HG02973 (cell line): ENCODE results near the gene MYL2.
"Not testable (repeated sequence)": the region's sequence is repeated elsewhere in the genome, so short reads cannot be mapped to it uniquely, and the experiment has no call there.

Source experiments
- ATAC-seq: cut with Tn5 transposase; IDR thresholded peaks from one replicate; pipeline ENCODE4 v1.9.1; 2021; ENCODE audit warnings: moderate library complexity; ENCODE audit not compliant: unreplicated experiment

The MYL2 gene, protein sequence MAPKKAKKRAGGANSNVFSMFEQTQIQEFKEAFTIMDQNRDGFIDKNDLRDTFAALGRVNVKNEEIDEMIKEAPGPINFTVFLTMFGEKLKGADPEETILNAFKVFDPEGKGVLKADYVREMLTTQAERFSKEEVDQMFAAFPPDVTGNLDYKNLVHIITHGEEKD

DNA sequence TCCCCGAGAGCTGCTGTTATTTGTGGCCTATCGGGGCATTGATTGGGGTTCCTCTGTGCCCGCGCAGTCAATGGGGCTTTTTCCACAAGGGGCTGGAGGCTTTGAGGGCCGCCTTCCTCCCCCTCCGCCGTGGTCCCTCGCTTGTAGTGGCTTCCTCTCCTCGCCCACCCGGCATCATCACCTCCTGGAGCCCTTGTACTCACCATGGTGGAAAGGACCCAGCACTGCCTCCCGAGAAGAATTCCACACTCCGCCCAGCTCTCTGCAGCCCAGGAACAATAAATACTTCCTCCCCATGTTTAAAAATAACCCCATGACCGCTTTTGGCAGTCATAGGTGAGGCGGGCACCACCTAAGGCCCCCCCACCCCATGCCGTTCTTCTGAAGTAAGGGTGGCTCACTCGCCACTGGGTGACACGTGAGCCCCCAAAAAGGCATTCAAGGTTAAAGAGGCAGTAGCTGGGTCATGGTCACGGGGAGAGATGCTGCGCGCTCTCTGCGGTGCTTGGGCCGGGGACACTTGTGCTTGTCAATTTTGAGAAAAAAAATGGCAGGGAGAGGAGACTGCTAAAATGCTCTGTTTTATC lies at the start of gene MYL2:
TSS of gene MYL2 (minus strand) at position 256 of the 587 bp plus-strand sequence. CDS start at position 206, 50 bp downstream.
- no peak for ATAC-seq

DNA sequence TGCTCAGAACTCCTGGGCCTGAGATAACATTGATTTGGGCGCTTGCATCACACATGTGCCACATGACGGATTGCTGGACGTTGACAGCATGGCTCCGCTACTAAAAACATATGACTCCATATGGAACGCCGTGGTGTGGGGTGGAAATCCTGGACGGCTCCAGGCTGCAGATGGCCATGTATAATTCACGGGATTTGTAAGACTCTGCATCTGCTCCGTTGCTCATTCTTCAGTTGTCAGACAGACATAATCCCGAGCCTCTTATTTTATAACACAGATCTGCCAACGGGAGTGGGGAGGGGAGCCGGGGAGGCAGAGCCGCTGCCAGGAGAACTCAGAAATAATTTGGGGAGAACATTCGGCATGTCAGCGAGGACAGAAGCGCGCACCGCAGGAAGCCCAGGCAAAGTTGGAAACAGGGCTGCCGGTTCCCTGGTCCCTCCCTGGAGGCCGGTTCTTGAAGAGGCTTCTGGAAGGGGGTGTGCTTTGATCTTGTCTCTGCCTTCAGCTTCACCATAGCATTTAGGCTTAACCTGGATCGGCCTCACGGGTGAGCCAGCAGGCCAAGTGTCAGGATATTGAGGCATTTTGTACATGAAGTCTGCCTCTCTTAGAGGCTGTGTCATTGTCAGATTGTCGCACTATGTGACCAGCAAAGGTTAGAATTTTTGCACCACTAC lies 45.8 kb upstream of the MYL2 start:
- ATAC-seq = no peak

DNA sequence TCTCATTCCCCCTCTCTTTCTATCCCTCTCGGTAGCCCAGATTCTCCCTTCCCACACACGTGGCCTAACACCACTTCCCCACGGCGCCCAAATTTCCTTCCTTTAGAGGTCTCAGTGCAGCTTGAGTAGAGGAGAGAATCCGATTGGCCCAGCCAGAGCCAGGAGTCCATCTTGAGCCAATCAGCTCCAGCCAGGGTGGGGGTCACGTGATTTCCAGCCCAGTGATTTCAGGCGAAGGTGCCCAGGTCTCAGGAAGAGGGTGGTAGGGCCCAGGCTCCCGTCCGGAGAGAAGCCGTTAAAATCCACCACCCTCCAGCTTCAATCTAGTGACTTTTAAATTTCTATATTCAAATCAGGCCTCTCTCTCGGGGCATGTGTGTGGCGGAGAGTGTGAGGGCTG lies 45.2 kb upstream of the MYL2 start:
- no peak for ATAC-seq

DNA sequence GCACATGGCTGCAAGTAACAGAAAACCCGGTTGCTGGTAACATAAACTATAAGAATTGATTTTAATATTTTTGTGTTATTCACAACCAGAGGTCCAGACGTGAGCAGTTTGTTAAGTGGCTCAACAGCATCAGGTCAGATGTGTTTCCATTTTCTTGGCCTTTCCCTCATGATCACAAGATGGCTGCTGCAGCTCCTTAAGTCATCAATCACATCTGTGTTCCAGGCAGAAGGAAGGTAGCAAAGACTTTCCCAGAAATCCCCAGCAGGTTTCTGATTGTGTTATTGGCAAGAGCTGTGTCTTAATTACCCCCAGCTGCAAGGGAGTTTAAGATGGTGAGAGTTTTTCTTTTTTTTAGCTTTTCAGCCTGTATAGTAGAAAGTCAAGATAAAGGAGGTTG lies 40.4 kb upstream of the MYL2 start:
- ATAC-seq = no peak

DNA sequence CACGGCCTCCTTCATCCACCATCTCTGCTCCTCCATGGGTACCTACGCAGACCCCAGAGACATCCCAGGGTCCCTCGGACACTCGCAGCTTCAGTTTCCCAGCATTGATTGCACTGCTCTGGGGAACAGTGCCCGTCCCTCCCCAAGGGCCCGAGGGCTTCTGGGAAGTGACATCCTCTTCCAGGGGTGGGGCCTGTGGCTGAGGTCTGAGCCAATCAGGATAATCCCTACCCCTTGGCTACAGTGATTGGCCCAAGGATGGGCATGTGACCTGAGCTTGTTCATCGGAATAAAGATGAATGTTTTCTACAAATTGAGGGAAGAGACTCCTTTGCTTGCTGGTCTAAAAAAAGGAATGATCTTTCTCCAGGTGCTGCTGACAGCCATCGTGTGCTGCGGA lies 37.3 kb upstream of the MYL2 start:
- ATAC-seq = no peak

DNA sequence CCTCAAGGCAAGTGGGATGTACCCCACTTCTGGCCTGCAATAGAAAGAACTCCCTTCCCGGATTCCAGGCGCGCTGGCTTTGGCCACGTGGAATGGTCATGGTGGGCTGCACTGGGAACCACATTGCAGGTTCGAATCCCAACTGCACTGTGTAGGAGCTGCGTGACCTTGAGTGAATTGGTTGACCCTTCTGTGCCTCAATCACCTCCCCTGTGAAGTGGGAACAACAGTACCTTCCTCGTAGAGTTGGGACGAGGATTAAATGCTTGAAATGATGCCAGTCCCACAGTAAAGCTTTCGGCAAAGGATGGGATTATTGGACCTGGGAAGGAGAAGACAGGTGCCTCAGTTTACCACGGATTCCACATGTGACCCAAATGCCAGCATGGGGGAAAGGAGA lies 36.8 kb upstream of the MYL2 start:
- no peak for ATAC-seq

DNA sequence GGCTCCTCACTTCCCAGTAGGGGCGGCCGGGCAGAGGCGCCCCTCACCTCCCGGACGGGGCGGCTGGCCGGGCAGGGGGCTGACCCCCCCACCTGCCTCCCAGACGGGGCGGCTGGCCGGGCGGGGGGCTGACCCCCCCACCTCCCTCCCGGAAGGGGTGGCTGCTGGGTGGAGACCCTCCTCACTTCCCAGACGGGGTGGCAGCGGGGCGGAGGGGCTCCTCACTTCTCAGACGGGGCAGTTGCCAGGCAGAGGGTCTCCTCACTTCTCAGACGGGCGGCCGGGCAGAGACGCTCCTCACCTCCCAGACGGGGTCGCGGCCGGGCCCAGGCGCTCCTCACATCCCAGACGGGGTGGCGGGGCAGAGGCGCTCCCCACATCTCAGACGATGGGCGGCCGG lies 30.5 kb upstream of the MYL2 start:
- not testable (repeated sequence) for ATAC-seq

DNA sequence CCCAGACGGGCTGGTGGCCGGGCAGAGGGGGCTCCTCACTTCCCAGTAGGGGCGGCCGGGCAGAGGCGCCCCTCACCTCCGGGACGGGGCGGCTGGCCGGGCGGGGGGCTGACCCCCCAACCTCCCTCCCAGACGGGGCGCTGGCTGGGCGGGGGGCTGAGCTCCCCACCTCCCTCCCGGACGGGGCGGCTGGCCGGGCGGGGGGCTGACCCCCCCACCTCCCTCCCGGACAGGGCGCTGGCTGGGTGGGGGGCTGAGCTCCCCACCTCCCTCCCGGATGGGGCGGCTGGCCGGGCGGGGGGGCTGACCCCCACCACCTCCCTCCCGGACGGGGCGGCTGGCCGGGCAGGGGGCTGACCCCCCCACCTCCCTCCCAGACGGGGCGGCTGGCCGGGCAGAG lies 30.1 kb upstream of the MYL2 start:
- not testable (repeated sequence) for ATAC-seq

DNA sequence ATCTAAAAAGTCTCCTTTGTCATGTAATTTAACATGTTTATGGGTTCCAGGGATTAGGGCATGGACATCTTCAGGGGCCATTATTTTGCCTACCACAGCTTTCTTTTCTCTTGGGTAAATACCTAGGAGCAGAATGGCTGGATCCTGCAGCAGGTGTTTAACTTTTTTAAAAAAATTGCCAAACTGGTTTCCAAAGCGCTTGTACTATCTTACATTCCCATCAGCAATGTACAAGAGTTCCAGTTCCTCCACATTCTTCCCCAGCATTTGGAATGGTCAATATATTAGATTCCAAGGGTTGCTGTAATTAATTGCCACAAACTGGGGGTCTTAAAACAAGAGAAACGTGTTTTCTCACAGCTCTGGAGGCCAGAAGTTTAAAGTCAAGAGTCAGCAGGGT lies 27.7 kb upstream of the MYL2 start:
- no peak for ATAC-seq

DNA sequence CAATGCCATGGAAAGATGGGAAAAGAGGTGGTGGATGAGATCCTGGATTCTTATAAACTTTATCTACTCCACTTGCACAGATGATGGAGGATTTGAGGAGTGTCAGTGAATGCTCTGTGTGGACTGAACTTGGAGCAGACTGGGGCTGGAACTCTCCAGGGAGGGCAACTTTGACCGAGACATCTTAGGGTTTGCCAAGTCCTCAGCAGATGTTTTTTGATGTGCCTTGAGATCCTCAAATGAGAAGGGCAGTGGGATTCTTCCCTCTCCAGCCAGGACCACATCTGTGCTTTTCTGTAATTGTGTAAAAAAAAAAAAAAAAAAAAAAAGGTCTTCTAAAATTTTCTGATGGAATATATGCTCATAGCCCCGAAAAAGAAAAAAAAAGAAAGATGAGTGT lies 23.0 kb upstream of the MYL2 start:
- no peak for ATAC-seq

DNA sequence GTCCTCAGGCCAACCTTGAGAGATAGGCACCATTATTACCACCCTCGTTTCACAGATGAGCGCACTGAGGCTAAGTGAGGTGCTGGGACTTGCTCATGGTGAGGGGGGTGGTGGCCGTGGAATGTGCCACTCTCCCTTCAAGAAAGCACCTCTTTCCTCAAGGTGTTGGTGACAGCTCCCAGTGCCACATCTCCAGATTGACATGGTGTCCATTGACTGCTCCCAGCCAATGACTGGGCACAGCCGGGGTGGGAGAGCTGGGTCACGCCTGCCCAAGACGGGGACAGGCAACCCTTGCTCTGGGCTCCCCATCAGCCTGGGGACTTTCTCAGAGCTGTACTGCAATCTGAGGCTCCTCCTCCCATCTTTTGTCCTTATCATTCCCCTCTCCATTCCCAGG lies 21.0 kb upstream of the MYL2 start:
- no peak for ATAC-seq

DNA sequence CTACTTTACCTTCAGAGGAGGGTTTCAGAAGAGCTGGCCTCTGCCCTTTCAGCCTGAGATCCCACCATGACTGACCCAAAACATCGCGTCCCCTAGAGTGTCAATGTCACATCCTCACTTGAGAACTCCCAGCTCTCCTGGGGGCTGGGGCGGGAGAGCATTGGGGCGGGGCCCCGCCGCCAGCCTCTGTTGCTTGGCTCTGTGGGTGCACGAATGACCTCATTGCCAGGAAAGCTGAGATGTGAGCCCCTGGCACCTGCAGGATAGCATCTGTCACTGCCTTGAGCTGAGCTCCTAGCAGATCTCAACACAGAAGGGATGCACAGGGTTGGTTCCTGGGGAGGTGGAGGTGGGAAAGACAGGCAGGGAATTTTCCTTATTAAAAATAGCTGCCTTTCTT lies 20.6 kb upstream of the MYL2 start:
- ATAC-seq = no peak

DNA sequence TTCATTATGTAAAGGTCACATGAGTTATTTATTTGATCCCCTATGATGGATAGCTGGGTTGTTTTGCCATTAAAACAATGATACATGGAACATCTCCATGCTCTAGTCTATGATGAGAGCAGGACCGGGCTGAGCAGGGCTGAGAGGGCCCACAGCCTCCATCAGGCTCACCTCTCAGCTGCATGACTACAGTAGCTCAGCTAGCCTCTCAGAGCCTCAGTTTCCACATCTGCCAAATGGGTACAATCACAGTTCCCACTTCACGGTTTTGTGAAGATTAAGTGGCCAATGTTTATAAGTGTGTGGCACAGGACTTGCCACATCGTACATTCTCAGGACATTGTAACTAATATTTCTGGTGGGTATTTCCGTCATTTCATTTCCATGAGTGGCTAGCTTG lies 19.9 kb upstream of the MYL2 start:
- ATAC-seq = no peak

DNA sequence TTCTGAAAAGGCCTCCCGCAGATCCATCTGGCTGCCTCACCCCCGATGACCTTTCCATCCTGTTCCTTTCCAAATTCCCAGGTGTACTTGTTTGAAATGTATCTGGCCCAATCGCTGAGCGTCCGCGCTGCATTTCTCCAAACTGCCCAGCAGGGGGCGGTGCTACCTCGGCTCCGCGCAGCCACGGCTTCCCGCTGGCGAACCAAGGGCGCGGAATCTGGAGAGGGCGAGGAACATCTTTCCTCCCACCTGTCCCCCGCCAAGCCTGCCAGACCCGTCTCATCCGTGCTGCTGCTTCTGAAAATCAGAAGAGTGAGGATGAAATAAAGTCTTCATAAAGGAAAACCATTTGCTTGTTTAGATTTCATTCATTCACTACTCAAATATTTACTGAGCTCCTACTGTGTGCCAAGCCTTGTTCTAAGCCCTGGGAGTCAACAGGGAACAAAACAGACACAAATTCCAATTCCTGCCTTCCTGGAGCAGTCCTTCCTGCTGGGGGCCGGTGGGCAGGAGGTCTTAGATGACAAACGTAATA lies 16.8 kb upstream of the MYL2 start:
- ATAC-seq = no peak

DNA sequence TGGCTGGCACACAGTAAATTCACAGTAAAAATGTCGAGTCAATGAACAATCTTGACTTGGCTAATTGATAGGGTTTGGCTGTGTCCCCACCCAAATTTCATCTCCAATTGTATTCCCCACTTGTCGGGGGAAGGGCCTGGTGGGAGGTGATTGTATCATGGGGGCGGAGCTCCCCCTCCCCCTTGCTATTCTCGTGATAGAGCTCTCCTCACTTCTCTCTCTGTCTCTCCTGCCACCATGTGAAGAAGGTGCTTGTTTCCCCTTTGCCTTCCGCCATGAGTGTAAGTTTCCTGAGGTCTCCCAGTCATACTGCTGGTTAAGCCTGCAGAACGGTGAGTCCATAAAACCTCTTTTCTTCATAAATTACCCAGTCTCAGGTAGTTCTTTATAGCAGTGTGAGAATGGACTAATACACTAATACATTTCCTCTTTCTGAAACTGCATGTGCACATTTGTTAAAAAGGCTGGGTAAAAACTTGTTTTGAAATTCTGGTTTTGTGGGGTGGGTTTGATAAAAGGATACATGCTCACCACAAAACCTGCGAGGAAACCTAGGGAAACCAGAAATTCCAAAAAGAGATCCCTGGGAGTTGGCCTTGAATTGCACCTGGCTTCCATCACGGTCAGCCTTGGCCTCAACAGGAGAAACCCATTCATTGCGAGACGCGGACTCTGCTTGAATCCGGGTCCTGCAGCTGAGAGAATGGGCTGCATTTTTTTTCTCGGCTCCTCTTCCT lies 16.2 kb upstream of the MYL2 start:
- ATAC-seq = no peak

DNA sequence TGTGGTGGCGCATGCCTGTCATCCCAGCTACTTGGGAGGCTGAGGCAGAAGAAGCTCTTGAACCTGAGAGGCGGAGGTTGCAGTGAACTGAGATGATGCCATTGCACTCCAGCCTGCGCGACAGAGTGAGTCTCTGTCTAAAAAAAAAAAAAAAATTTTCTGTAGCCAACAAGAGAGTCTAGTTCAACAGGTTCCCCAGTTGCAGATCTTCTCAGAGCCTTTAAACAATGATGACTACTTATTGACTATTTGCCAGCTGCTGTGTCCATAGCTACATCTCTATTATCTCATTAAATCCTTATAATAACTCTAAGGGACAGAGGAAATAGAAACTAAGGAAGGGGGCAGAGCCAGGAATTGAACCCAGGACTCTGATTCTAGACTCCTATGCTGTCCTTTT lies 15.2 kb upstream of the MYL2 start:
- ATAC-seq = no peak

DNA sequence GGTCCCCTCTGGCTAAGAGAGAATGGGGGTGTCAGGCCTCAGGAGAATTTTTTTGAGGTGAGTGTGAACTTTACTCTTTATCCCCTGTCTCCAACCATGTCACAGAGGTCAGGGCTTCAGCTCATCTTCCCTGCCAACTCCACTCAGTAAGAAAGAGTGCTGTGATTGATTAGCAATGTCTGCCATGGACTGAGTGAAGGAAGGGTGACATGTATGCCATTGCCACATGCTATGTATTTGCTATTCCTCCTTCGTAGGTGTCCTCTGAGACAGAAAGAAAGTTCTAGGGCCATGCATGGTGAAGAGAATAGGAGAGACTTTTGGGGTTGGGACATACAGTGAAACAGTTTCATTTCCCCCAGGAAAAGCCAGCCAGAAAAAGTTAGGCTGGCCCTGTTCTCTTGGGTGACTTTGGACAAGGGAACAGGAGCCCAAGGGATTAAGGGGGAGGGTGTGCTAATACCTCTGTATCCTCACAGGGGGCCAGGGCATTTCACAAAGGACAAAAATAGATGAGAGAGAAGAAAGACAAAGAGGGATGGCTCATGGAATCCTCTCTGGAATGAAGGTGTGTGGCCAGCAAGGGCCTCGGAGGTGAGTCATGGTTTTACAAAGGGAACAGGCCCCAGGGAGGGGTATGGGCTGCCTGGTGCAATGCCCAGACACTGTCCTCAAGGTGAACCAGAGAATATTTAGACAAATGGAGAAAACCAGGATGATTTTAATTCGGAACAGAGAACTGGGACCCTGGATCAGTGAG lies 13.9 kb upstream of the MYL2 start:
- ATAC-seq = no peak

DNA sequence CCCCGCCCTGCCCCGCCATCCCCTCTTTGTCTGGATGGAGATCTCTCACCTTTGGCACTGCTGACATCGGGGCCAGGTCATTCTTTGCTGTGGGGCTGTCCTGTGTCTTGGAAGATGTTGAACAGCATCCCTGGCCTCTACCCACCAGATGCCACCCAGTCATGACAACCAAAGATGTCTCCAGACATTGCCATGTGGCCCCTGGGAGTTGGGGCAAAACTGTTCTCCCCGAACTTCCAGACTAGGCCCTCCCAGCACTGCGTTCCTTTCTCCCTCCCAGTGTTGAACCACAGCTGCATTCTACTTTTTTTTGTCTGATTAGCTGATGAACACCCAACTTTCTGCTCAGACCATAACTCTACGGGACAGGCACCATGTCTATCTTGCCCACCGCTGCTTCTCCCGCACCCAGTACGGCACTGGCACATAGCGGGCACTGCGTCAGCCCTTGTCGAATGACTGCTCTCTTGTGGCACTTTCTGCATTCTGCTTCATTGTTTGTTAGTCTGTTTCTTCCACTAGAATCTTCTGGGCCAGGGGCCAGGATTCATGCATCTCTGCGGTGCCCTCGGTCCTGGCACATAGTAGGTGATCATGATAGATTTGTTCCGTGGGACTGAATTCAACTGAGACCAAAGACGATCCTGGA lies 13.1 kb upstream of the MYL2 start:
- ATAC-seq = no peak

DNA sequence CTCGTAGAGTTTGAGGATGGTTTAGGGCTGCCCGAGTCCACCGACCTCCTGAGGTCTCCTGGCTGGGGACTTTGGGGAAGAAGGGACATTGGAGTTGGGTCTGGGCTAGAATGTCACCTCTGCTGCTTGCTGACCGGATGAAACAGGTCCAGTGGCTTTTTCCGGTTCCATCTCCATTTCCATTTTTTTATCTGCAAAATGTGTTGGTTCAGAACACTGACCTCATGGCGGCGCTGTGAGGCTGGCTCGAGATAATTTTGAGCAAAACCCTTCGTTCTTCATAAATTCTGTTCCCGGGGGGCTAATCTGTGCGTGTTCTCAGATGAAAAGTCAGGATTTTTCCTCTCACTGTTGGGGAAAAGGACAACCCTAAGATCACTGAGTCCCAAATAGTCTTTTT lies 11.7 kb upstream of the MYL2 start:
- ATAC-seq = no peak

DNA sequence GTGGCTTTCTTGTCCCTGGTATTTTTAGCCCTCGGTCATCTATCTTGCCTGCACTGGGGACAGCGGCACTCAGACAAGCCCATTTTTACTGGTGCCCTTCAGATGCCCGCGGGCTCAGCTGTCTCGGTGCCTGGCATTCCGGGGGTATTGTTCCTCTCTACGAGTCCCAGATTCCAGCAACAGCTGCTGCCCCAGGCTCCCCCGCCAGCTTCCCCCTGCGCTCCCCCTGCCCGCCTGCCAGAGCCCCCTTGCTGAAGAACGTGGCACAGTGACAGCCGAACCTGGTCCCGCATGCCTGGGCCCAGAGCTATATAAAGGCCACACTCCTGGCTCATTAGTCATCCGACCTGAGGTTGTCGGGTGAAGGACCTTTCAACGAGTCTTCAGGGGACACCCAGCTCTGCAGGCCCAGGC lies 10.9 kb upstream of the MYL2 start:
- no peak for ATAC-seq
